Astrocyte of the cerebellum (primary cell): ENCODE data around the gene GAA.

Experiments
- DNase-seq: peaks from one replicate; pipeline ENCODE4 v3.0.0-alpha.2; 2011; ENCODE audit warnings: low read depth
- H3K4me3 ChIP-seq: 2 replicates; pipeline ENCODE4 v1.5.1; 2011; ENCODE audit warnings: mild to moderate bottlenecking, low read depth, low read length, moderate library complexity
- in situ Hi-C: cut with HindIII; loops from 2 replicates; pipeline ENCODE4 v1.10.0; 2017; ENCODE audit warnings: low sequenced_read_pairs
- TF ChIP-seq, protein P1 (sequence below): IDR thresholded peaks from 2 replicates; pipeline ENCODE4 v1.5.1; 2012; ENCODE audit warnings: low read length, low read depth, moderate library complexity, mild to moderate bottlenecking; ENCODE audit errors: missing control alignments

The GAA gene

GRCh38 chr17:80141463-80142165 is 40.2 kb downstream of the GAA start:
- in situ Hi-C loops = no loop called here
- TF ChIP-seq, protein P1, sequence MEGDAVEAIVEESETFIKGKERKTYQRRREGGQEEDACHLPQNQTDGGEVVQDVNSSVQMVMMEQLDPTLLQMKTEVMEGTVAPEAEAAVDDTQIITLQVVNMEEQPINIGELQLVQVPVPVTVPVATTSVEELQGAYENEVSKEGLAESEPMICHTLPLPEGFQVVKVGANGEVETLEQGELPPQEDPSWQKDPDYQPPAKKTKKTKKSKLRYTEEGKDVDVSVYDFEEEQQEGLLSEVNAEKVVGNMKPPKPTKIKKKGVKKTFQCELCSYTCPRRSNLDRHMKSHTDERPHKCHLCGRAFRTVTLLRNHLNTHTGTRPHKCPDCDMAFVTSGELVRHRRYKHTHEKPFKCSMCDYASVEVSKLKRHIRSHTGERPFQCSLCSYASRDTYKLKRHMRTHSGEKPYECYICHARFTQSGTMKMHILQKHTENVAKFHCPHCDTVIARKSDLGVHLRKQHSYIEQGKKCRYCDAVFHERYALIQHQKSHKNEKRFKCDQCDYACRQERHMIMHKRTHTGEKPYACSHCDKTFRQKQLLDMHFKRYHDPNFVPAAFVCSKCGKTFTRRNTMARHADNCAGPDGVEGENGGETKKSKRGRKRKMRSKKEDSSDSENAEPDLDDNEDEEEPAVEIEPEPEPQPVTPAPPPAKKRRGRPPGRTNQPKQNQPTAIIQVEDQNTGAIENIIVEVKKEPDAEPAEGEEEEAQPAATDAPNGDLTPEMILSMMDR = no peak
- no peak overlapping the region for H3K4me3 ChIP-seq
- no peak for DNase-seq

GRCh38 chr17:80142929-80143328 is 41.5 kb downstream of the GAA start:
- in situ Hi-C loops = no loop called here
- no peak for DNase-seq

GRCh38 chr17:80145076-80146075 is 44.0 kb downstream of the GAA start:
- in situ Hi-C loops = no loop called here
- H3K4me3 ChIP-seq = peak overlapping the region; percentile 95
- TF ChIP-seq, protein P1 = no peak
- DNase-seq = no peak

More at GRCh38 chr17:80142929-80143328, 41.5 kb downstream of the GAA start:
- H3K4me3 ChIP-seq = no peak overlapping the region
- TF ChIP-seq, protein P1 = no peak

DNA sequence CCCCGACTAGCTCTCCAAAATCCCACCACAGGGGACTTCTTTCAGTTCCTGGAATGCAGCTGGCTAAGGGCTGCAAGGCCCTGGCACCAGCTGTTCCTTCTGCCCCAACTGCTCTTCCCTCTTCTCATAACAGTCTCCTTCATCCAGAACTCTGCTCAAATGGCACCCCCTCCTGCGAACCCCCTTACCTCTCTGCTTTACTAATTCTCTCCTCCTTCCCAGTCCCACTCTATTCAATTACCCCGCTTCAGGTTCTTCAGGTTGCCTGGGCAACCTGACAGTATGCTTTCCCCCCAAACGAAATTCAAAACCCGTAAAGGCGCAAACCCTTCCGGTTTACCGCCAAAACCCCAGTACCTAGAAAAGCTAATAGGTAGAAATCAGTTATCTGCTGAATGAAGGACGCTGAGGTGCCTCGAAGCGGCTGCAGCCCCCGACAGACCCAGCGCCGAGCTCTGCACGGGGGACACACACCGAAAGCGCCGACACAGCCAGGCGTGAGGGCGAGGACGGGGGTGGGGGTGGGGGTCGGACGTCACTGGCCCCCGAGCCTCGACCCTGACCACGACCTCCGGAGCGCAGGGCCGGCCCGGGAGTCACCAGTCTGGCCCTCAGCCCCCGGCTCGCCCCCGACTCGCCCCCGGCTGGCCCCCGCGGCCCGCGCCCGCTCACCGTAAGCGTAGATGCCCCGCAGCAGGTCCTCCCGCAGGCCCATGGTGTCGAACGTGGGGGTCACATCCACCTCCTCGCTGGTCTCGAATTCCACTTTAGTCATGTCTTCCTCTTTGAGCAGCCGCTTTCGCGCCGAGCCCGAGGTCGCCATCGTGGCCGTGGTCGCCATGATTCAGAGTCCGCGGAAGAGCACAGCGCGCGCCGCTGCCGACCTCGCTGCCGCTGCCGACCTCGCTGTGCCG is 45.0 kb downstream of the GAA start:
- in situ Hi-C loops = no loop called here
- TF ChIP-seq, protein P1 = no peak
- peak overlapping the region; percentile 95 for H3K4me3 ChIP-seq
- no peak for DNase-seq

DNA sequence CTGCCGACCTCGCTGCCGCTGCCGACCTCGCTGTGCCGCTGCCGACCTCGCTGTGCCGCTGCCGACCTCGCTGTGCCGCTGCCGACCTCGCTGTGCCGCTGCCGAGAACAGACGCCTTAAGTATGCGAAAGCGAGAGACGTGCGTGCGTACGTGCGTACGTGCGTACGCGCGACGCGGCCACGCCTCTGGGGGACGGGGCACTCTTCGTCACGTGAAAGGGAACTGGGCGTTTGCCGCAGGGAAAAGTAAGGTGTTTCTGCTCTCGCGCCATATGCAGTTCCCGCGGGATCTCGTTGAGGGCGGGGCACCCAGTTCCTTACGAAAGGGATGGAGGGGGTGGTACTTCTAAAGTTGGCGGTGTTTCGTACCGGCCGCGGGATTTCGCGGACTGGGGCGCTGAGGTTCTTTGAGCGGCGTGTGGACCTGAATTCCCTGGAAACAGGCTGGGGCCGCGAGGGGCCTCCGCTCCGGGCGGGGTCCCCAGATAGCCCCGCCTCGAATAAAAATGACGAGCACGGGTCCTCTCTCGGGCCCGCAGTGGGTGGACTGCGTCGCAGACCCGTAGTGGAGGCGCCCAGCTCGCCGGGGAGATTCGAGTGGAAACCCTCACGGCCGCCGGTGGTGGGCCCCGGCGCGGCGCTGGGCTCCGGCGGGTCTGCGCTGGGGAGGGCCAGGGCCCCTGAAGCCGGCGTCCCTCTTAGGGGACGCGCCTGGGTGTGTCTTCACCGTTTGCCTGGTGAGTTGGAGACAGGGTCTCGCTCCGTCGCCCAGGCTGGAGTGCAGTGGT is 45.8 kb downstream of the GAA start, which contains the start of gene EIF4A3:
EIF4A3 (minus strand) TSS at position 94 of the 788 bp plus-strand sequence. CDS start 167 bp downstream, outside the sequence.
- in situ Hi-C loops = no loop called here
- peak within 1 kb of the TSS; percentile 95 for H3K4me3 ChIP-seq

More for the DNA sequence above, 45.8 kb downstream of the GAA start, which contains the start of gene EIF4A3:
- peak; percentile 98 for DNase-seq
- TF ChIP-seq, protein P1 = no peak
